RWPE2 (cell line): ENCODE measurements around the gene MOCS1.

Experiments
- ATAC-seq: fragments of 200-7000 bp; cut with Tn5 transposase; 3 replicates; pipeline ENCODE4 v1.9.1; 2021; ENCODE audit warnings: low read depth
- DNase-seq: peaks from one replicate; pipeline ENCODE4 v3.0.0-alpha.2; 2020; ENCODE audit warnings: low spot score
- H3K27ac ChIP-seq: fragments of 450-650 bp; 2 replicates; pipeline ENCODE4 v1.5.1; 2017; ENCODE audit warnings: mild to moderate bottlenecking; ENCODE audit not compliant: poor library complexity, severe bottlenecking
- H3K27me3 ChIP-seq: fragments of 250-450 bp; sonication (Bioruptor Pico); 2 replicates; pipeline ENCODE4 v1.5.1; 2021; ENCODE audit warnings: mild to moderate bottlenecking, moderate library complexity; ENCODE audit not compliant: insufficient read depth, poor library complexity, severe bottlenecking
- H3K36me3 ChIP-seq: fragments of 250-450 bp; sonication (Bioruptor Pico); 2 replicates; pipeline ENCODE4 v1.5.1; 2020; ENCODE audit warnings: low read depth, mild to moderate bottlenecking, moderate library complexity
- H3K4me1 ChIP-seq: fragments of 250-450 bp; sonication (Bioruptor Pico); 2 replicates; pipeline ENCODE4 v1.5.1; 2021; ENCODE audit warnings: mild to moderate bottlenecking, moderate library complexity; ENCODE audit not compliant: insufficient read depth, poor library complexity, severe bottlenecking
- H3K4me3 ChIP-seq: fragments of 250-450 bp; sonication (Bioruptor Pico); 2 replicates; pipeline ENCODE4 v1.5.1; 2021; ENCODE audit warnings: mild to moderate bottlenecking, moderate library complexity; ENCODE audit not compliant: severe bottlenecking
- H3K9me3 ChIP-seq: fragments of 250-450 bp; sonication (Bioruptor Pico); 2 replicates; pipeline ENCODE4 v1.5.1; 2021; ENCODE audit warnings: mild to moderate bottlenecking, moderate library complexity; ENCODE audit not compliant: severe bottlenecking
- TF ChIP-seq, protein P1 (sequence below): fragments of 450-650 bp; IDR thresholded peaks from one replicate; pipeline ENCODE4 v1.5.1; 2017; ENCODE audit warnings: mild to moderate bottlenecking, moderate library complexity; ENCODE audit not compliant: poor library complexity, severe bottlenecking

Gene MOCS1

DNA sequence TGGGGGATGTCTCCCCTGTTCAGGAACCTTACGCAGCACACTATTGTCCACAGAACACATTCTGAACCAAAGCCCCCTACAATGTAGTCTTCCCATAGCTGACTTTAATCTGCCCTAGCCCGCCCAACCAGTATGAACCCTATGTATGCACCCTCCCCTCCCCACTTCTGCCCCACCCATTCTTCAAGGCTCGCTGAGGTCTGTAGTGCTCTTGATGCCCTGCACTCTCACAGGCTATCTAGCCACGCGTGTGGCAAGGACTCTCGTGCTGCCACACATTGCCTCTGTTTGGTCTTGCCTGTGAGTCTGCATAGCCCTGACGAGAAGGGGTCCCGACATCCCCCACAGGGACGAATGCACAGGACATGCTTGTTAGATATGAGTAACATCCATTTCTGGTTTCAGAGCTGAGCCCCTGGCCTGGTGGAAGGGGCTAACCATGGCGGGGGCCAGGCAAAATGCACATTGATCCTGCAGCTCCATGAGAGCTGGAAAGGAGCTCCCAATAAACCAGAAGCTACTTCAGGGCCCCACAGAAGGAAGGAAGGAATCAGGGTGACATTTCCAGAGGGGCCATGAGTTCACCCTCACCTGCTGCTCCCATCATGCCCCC, 22.6 kb downstream of the MOCS1 start:
- Histone ChIP-seq H3K4me3 (no peak overlapping the region), H3K27me3 (no peaks in the 10 kb centered on the region), H3K36me3 (no peaks in the 10 kb centered on the region), H3K4me1 (no peaks in the 10 kb centered on the region), H3K27ac (no peak overlapping the region), H3K9me3 (no peaks in the 10 kb centered on the region)
- TF ChIP-seq, protein P1, sequence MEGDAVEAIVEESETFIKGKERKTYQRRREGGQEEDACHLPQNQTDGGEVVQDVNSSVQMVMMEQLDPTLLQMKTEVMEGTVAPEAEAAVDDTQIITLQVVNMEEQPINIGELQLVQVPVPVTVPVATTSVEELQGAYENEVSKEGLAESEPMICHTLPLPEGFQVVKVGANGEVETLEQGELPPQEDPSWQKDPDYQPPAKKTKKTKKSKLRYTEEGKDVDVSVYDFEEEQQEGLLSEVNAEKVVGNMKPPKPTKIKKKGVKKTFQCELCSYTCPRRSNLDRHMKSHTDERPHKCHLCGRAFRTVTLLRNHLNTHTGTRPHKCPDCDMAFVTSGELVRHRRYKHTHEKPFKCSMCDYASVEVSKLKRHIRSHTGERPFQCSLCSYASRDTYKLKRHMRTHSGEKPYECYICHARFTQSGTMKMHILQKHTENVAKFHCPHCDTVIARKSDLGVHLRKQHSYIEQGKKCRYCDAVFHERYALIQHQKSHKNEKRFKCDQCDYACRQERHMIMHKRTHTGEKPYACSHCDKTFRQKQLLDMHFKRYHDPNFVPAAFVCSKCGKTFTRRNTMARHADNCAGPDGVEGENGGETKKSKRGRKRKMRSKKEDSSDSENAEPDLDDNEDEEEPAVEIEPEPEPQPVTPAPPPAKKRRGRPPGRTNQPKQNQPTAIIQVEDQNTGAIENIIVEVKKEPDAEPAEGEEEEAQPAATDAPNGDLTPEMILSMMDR, result no peak
- no peak for DNase-seq
- ATAC-seq, result no peak

DNA sequence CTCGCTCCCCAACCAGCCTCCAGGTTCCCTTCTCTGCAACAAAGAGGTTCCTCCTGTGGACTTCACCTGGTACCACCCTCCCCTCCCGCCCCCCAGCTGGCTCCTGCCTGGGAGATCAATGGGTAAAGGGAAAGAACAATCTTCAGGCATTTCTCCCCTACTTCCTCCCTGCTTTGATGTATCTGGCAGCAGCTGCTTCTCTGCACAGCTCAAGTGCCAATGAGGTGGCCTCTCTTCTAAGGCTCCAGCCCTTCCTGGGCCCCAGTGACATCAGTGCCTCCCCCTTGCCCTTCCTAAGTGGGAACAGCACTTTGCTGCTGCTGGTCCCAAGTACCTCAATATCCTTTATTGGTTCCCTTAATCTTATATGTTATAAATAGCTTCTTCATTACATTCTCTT, 23.5 kb downstream of the MOCS1 start:
- no peaks in the 10 kb centered on the region for H3K36me3 ChIP-seq
- TF ChIP-seq, protein P1, result no peak

DNA sequence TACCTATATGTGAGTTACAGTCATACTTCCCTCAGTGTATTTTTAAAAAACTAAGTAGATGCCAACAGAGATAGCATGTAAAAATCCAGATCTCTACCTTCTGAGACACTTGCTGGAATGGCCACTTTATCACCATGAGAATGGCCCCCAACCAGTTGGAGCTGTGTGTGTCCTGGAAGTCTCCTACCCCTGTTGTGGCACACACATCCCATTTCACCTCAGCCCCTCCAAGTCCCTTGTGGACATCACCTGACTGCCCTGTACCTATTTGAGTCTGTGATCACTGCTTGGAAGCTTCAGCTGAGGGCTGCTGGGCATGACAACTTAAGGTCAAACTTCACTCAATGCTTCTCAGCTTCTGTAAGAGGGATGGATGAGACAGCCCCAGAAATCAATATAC, 24.1 kb downstream of the MOCS1 start:
- Histone ChIP-seq H3K4me3 (no peak overlapping the region), H3K9me3 (no peaks in the 10 kb centered on the region), H3K4me1 (no peaks in the 10 kb centered on the region), H3K36me3 (no peaks in the 10 kb centered on the region), H3K27ac (no peak overlapping the region), H3K27me3 (no peaks in the 10 kb centered on the region)
- ATAC-seq (no peak), DNase-seq (no peak)
- TF ChIP-seq, protein P1, result no peak

More for the DNA sequence above, 23.5 kb downstream of the MOCS1 start:
- no peak overlapping the region for H3K4me3 ChIP-seq
- H3K27ac ChIP-seq, result no peak overlapping the region
- ATAC-seq (no peak), DNase-seq (no peak)
- no peaks in the 10 kb centered on the region for H3K4me1 ChIP-seq
- H3K9me3 ChIP-seq, result no peaks in the 10 kb centered on the region
- no peaks in the 10 kb centered on the region for H3K27me3 ChIP-seq

DNA sequence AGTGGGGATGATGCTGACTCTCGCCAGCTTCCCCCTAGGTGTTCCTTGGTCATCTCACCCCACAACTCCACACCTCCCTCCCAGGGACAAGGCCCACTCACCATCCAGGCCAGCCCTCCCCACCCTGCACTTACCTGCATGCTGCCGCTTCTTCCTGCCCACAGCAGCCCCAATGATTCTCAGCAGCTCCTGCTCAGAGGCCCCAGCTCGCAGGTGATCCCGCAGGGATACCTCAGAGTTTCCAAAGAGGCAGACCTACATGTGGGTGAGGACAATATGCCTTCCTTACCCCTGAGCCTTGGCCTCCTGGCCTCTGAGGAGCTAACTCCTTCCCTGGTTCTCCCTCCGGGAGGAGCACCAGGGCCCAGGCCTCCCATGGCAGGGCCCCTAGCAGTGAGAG, 24.6 kb downstream of the MOCS1 start:
- H3K36me3 ChIP-seq, result no peaks in the 10 kb centered on the region
- TF ChIP-seq, protein P1, result no peak
- no peak for ATAC-seq

DNA sequence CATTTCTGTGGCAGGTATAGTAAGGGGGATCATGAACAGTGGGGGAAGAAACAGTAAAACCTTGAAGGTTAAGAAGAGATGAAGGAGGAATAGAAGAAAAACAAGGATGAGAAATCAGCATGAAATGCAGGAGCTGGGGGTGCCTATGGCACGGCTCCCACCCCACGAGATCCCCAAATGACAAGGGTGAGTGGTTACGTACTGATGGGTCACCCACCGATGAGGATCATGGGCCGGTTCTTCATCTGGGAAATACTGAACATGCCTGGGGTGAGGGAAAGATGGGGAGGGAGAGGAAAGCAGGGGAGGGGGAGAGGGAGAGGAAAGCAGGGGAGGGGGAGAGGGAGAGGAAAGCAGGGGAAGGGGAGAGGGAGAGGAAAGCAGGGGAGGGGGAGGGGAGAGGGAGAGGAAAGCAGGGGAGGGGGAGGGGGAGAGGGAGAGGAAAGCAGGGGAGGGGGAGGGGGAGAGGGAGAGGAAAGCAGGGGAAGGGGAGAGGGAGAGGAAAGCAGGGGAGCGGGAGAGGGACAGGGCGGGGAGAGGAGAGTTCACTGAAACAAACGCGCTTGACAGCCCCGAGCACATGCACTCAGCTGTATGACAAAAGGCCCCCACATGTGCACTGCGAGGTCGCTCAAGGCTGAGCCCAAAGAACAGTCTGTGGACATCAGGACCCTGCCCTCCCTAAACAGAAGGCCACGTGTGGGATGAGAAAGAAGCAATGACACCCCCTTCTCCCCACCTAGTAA, 25.3 kb downstream of the MOCS1 start:
- TF ChIP-seq, protein P1, result no peak
- no peaks in the 10 kb centered on the region for H3K36me3 ChIP-seq
- DNase-seq, result no peak
- H3K27ac ChIP-seq, result no peak overlapping the region
- no peak for ATAC-seq
- no peak overlapping the region for H3K4me3 ChIP-seq
- no peaks in the 10 kb centered on the region for H3K27me3 ChIP-seq
- no peaks in the 10 kb centered on the region for H3K4me1 ChIP-seq
- no peaks in the 10 kb centered on the region for H3K9me3 ChIP-seq

More for the DNA sequence above, 24.6 kb downstream of the MOCS1 start:
- no peaks in the 10 kb centered on the region for H3K4me1 ChIP-seq
- H3K27ac ChIP-seq, result no peak overlapping the region
- DNase-seq, result no peak
- no peaks in the 10 kb centered on the region for H3K27me3 ChIP-seq
- no peaks in the 10 kb centered on the region for H3K9me3 ChIP-seq
- no peak overlapping the region for H3K4me3 ChIP-seq
